Trophoblast cell (in vitro differentiated cells and primary cell): ENCODE results near the gene PRDM16.

Experiments used
- DNase-seq, 2 donors: peaks; one replicate each; pipeline ENCODE4 v3.0.0-alpha.2; 2016
- H2AFZ ChIP-seq: 2 replicates; pipeline ENCODE4 v1.6.1; 2013; ENCODE audit warnings: low read length, moderate library complexity, mild to moderate bottlenecking; ENCODE audit not compliant: insufficient read depth, poor library complexity
- H2AK5ac ChIP-seq: 2 replicates; pipeline ENCODE4 v1.6.1; 2013; ENCODE audit warnings: mild to moderate bottlenecking, low read length
- H2BK120ac ChIP-seq: 2 replicates; pipeline ENCODE4 v1.6.1; 2013; ENCODE audit warnings: low read length, mild to moderate bottlenecking, moderate library complexity; ENCODE audit not compliant: insufficient read depth, poor library complexity
- H2BK12ac ChIP-seq: 2 replicates; pipeline ENCODE4 v1.6.1; 2013; ENCODE audit warnings: mild to moderate bottlenecking, low read length, moderate library complexity
- H2BK5ac ChIP-seq: 2 replicates; pipeline ENCODE4 v1.6.1; 2013; ENCODE audit warnings: low read length, low read depth, moderate library complexity, mild to moderate bottlenecking; ENCODE audit not compliant: poor library complexity
- H3K14ac ChIP-seq: 2 replicates; pipeline ENCODE4 v1.6.1; 2013; ENCODE audit warnings: mild to moderate bottlenecking, low read length
- H3K18ac ChIP-seq: 2 replicates; pipeline ENCODE4 v1.6.1; 2013; ENCODE audit warnings: mild to moderate bottlenecking, low read length
- H3K23ac ChIP-seq: 2 replicates; pipeline ENCODE4 v1.6.1; 2013; ENCODE audit warnings: low read length
- H3K27ac ChIP-seq: 2 replicates; pipeline ENCODE4 v1.5.1; 2013; ENCODE audit warnings: low read depth, mild to moderate bottlenecking, inconsistent platforms, low read length, moderate library complexity
- H3K27me3 ChIP-seq: 2 replicates; pipeline ENCODE4 v1.6.1; 2013; ENCODE audit warnings: inconsistent platforms, mild to moderate bottlenecking, low read length, moderate library complexity; ENCODE audit not compliant: insufficient read depth
- H3K36me3 ChIP-seq, 2 experiments: 1 replicate in 1 of 2; 2 replicates in 1 of 2; pipeline ENCODE4 v1.6.1; 2013; ENCODE audit warnings: low read length in 2 of 2, mild to moderate bottlenecking in 2 of 2, moderate library complexity in 1 of 2; ENCODE audit not compliant: insufficient read depth in 2 of 2, control insufficient read depth in 1 of 2
- H3K4ac ChIP-seq: 2 replicates; pipeline ENCODE4 v1.6.1; 2013; ENCODE audit warnings: low read depth, mild to moderate bottlenecking, low read length, moderate library complexity
- H3K4me1 ChIP-seq, 2 experiments: 1 replicate in 1 of 2; 2 replicates in 1 of 2; pipeline ENCODE4 v1.6.1; 2013; ENCODE audit warnings: low read length in 2 of 2, mild to moderate bottlenecking in 2 of 2, moderate library complexity in 1 of 2; ENCODE audit not compliant: insufficient read depth in 2 of 2, control insufficient read depth in 1 of 2
- H3K4me2 ChIP-seq: 2 replicates; pipeline ENCODE4 v1.6.1; 2013; ENCODE audit warnings: inconsistent platforms, mild to moderate bottlenecking, low read length, moderate library complexity
- H3K4me3 ChIP-seq: 2 replicates; pipeline ENCODE4 v1.5.1; 2013; ENCODE audit warnings: mild to moderate bottlenecking, low read depth, low read length, inconsistent platforms
- H3K79me1 ChIP-seq: one replicate; pipeline ENCODE4 v1.6.1; 2013; ENCODE audit warnings: low read length
- H3K79me2 ChIP-seq: 2 replicates; pipeline ENCODE4 v1.6.1; 2013; ENCODE audit warnings: low read length, mild to moderate bottlenecking; ENCODE audit not compliant: control insufficient read depth, insufficient read depth, poor library complexity
- H3K9ac ChIP-seq: 2 replicates; pipeline ENCODE4 v1.6.1; 2013; ENCODE audit warnings: mild to moderate bottlenecking, low read length
- H3K9me3 ChIP-seq: 2 replicates; pipeline ENCODE4 v1.6.1; 2013; ENCODE audit warnings: low read depth, mild to moderate bottlenecking, control low read depth, inconsistent platforms, low read length; ENCODE audit not compliant: insufficient read depth
- H4K12ac ChIP-seq: 2 replicates; pipeline ENCODE4 v1.6.1; 2013; ENCODE audit warnings: low read depth, mild to moderate bottlenecking, low read length, moderate library complexity
- H4K8ac ChIP-seq: 2 replicates; pipeline ENCODE4 v1.6.1; 2013; ENCODE audit warnings: low read depth, mild to moderate bottlenecking, low read length, moderate library complexity
- H4K91ac ChIP-seq: one replicate; pipeline ENCODE4 v1.6.1; 2013; ENCODE audit warnings: low read depth, mild to moderate bottlenecking, low read length, moderate library complexity
- WGBS: extraction: QIAGEN DNeasy Blood & Tissue Kit; methylation state at CpG from one replicate; pipeline ENCODE4 v1.1.7; 2013; ENCODE audit warnings: missing lambda C conversion rate; ENCODE audit not compliant: insufficient read length, insufficient coverage; ENCODE audit errors: extremely low coverage; 5-methylcytosine and 5-hydroxymethylcytosine counted together

PRDM16 gene

DNA sequence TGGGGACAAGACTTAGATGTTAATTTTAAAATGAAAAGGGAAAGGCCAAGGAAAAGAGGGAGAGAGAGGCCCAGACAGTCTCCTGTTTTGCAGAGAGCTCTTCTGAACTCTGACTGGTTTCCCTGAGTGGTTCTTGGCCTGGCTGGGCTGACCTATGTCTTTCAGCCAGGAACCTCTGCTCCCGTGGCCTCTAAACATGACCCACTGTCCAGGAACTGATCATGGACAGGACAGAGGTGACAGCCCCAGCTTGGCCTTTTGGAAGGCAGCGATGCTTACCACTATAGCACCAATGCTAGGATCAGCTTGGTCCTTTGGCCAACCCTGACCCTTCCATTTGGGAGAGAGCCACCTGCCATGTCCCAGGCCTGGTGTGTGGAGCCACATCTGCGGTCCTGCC lies 55.2 kb downstream of the PRDM16 start:
- no peak for DNase-seq

GRCh38 chr1:3125078-3125477 lies 56.1 kb downstream of the PRDM16 start:
- Histone ChIP-seq H4K8ac (no peak overlapping the region), H4K91ac (no peak overlapping the region), H3K18ac (no peak overlapping the region), H2AK5ac (no peak overlapping the region), H3K14ac (no peak overlapping the region), H2AFZ (no peak overlapping the region), H2BK12ac (no peak overlapping the region), H3K23ac (no peak overlapping the region), H3K79me2 (no peaks in the 10 kb centered on the region), H3K9me3 (peaks cover 7% of the 10 kb centered on the region), H3K4me1 (no peaks in the 10 kb centered on the region), H3K27ac (no peak overlapping the region), H3K36me3 (no peaks in the 10 kb centered on the region), H3K4me3 (no peak overlapping the region), H2BK120ac (no peak overlapping the region), H4K12ac (no peak overlapping the region), H2BK5ac (no peak overlapping the region), H3K4me2 (no peak overlapping the region), H3K4ac (no peak overlapping the region), H3K9ac (no peak overlapping the region), H3K79me1 (no peaks in the 10 kb centered on the region), H3K27me3 (no peaks in the 10 kb centered on the region)
- no peak for DNase-seq
- no CpG with 5 or more reads among the region's 15 CpGs for WGBS

More for the DNA sequence above, 55.2 kb downstream of the PRDM16 start:
- peaks cover 6% of the 10 kb centered on the region for H3K9me3 ChIP-seq
- H4K8ac ChIP-seq = no peak overlapping the region
- no peak overlapping the region for H2BK5ac ChIP-seq
- H3K36me3 ChIP-seq = no peaks in the 10 kb centered on the region
- H2BK12ac ChIP-seq = no peak overlapping the region
- no peak overlapping the region for H2AK5ac ChIP-seq
- H3K9ac ChIP-seq = no peak overlapping the region
- H2BK120ac ChIP-seq = no peak overlapping the region
- no peak overlapping the region for H3K27ac ChIP-seq
- no peak overlapping the region for H3K14ac ChIP-seq
- no peak overlapping the region for H3K18ac ChIP-seq
- no peak overlapping the region for H3K4me2 ChIP-seq
- no peak overlapping the region for H3K4ac ChIP-seq
- H3K79me2 ChIP-seq = no peaks in the 10 kb centered on the region
- H2AFZ ChIP-seq = no peak overlapping the region
- H3K4me3 ChIP-seq = no peak overlapping the region
- H4K91ac ChIP-seq = no peak overlapping the region
- H4K12ac ChIP-seq = no peak overlapping the region
- H3K79me1 ChIP-seq = no peaks in the 10 kb centered on the region
- H3K27me3 ChIP-seq = no peaks in the 10 kb centered on the region
- no CpG with 5 or more reads among the region's 3 CpGs for WGBS
- H3K23ac ChIP-seq = no peak overlapping the region
- no peaks in the 10 kb centered on the region for H3K4me1 ChIP-seq

GRCh38 chr1:3125546-3126368 lies 56.8 kb downstream of the PRDM16 start:
- no peaks in the 10 kb centered on the region for H3K79me2 ChIP-seq
- H2AK5ac ChIP-seq = no peak overlapping the region
- H3K18ac ChIP-seq = no peak overlapping the region
- WGBS = no CpG with 5 or more reads among the region's 47 CpGs
- H4K8ac ChIP-seq = no peak overlapping the region
- no peak overlapping the region for H2BK5ac ChIP-seq
- H3K4me1 ChIP-seq = no peaks in the 10 kb centered on the region
- no peak overlapping the region for H3K4ac ChIP-seq
- H3K27ac ChIP-seq = no peak overlapping the region
- H3K79me1 ChIP-seq = no peaks in the 10 kb centered on the region
- H2BK12ac ChIP-seq = no peak overlapping the region
- no peak overlapping the region for H4K12ac ChIP-seq
- no peak for DNase-seq
- no peaks in the 10 kb centered on the region for H3K27me3 ChIP-seq
- no peak overlapping the region for H3K4me2 ChIP-seq
- H3K36me3 ChIP-seq = no peaks in the 10 kb centered on the region
- H3K14ac ChIP-seq = no peak overlapping the region
- H4K91ac ChIP-seq = no peak overlapping the region
- H2AFZ ChIP-seq = no peak overlapping the region
- no peak overlapping the region for H3K23ac ChIP-seq
- H3K4me3 ChIP-seq = no peak overlapping the region
- H3K9me3 ChIP-seq = peaks cover 7% of the 10 kb centered on the region
- H3K9ac ChIP-seq = no peak overlapping the region
- no peak overlapping the region for H2BK120ac ChIP-seq

DNA sequence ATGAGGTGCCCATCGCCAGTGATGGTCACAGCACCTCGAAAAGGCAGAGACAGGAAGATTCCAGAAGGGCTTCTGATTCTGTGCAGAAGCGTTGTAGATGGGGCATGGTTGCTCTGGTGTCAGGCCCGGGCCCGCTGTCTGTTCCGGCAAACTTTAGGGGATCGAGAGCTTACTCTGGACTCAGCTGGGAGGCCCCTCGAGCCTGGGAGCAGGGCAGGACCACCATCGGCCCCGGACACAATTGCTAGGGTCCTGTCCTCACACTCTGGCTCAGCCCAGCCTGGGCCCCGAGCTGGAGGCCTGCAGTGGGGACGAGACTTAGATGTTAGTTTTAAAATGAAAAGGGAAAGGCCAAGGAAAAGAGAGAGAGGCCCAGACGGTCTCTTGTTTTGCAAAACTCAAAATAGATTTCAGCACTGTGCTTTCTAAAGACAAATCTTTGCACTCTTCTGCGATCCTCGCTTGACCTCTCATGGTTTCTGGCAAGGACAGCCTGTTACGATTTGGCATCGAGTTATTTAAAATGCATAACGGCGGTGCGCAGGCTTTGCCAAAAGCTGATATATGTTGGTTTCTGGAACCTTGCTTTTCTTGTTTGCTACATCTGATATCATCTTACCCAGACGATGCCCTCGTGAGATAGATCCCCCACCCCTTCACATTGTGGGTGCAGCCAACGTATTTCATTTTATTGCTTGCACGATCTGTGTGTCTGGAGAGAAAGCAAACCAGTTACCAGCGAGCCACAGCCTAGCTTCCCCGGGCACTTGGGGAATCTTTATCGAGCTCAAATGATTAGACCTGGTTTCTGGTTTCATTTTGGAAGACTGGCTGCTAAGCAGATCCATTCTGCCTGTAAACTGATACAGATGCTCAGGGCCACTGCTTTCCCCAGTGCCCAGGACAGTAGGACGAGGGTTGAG lies 58.0 kb downstream of the PRDM16 start:
- Histone ChIP-seq H3K9me3 (peaks cover 7% of the 10 kb centered on the region), H3K79me2 (no peaks in the 10 kb centered on the region), H3K79me1 (no peaks in the 10 kb centered on the region), H3K4me3 (no peak overlapping the region), H4K91ac (no peak overlapping the region), H2AK5ac (no peak overlapping the region), H4K8ac (no peak overlapping the region), H3K27ac (no peak overlapping the region), H2BK12ac (no peak overlapping the region), H3K4me2 (no peak overlapping the region), H3K4me1 (no peaks in the 10 kb centered on the region), H3K36me3 (no peaks in the 10 kb centered on the region), H2BK5ac (no peak overlapping the region), H2BK120ac (no peak overlapping the region), H4K12ac (no peak overlapping the region), H3K18ac (no peak overlapping the region), H3K4ac (no peak overlapping the region), H2AFZ (no peak overlapping the region), H3K23ac (no peak overlapping the region), H3K9ac (no peak overlapping the region), H3K27me3 (no peaks in the 10 kb centered on the region), H3K14ac (no peak overlapping the region)
- DNase-seq = no peak
- WGBS = no CpG with 5 or more reads among the region's 28 CpGs
